Caco-2 (cell line): ENCODE results near the gene ADGRD1. TPM values are rescaled to one million over a fixed set of nuclear protein-coding genes. Genes with fewer than 3 reads are reported as not detected.

Source experiments
- BruUV-seq: library from RNA; stranded (reverse); fragments of 400-500 nt; replicated peaks from 2 replicates; lab custom pipeline; 2021; lab: Mats Ljungman, UMichigan
- CTCF ChIA-PET: fragments of 300-600 bp; sonication (Branson Sonifier 250); formaldehyde crosslinking; loops from one replicate; lab custom pipeline; 2022; ENCODE audit warnings: antibody characterized with exemption; lab: Charles Lee
- POLR2A ChIA-PET: fragments of 300-600 bp; sonication (Branson Sonifier 250); formaldehyde crosslinking; loops from one replicate; lab custom pipeline; 2022; ENCODE audit warnings: antibody characterized with exemption; lab: Charles Lee
- DNase-seq, 2 experiments: peaks; one replicate each; pipeline versions ENCODE4 v3.0.0 to v3.0.0-alpha.2; 2020 to 2022
- H3K27me3 ChIP-seq: replicated peaks from 2 replicates; pipeline ENCODE4 v1.6.0; 2011; ENCODE audit warnings: low read length; ENCODE audit not compliant: control insufficient read depth, insufficient read depth
- H3K36me3 ChIP-seq: 2 replicates; pipeline ENCODE4 v1.5.1; 2011; ENCODE audit warnings: low read length; ENCODE audit not compliant: control insufficient read depth, insufficient read depth
- H3K4me1 ChIP-seq: fragments of 250-450 bp; sonication (Bioruptor Pico); 2 replicates; pipeline ENCODE4 v1.5.1; 2020; ENCODE audit warnings: mild to moderate bottlenecking
- H3K4me3 ChIP-seq: 2 replicates; pipeline ENCODE4 v1.5.1; 2011; ENCODE audit warnings: low read depth, mild to moderate bottlenecking, control low read depth, low read length
- H3K9me3 ChIP-seq: fragments of 250-450 bp; sonication (Bioruptor Pico); 2 replicates; pipeline ENCODE4 v1.5.1; 2020; ENCODE audit warnings: mild to moderate bottlenecking, moderate library complexity
- H3K27ac Mint-ChIP-seq: one replicate; pipeline ENCODE4 v1.8.0; 2022; ENCODE audit warnings: mixed read lengths; ENCODE audit not compliant: unreplicated experiment
- H3K27me3 Mint-ChIP-seq: one replicate; pipeline ENCODE4 v1.8.0; 2022; ENCODE audit warnings: mixed read lengths; ENCODE audit not compliant: insufficient read depth, unreplicated experiment
- H3K36me3 Mint-ChIP-seq: one replicate; pipeline ENCODE4 v1.8.0; 2022; ENCODE audit warnings: mild to moderate bottlenecking, mixed read lengths; ENCODE audit not compliant: insufficient read depth, unreplicated experiment
- H3K4me1 Mint-ChIP-seq: one replicate; pipeline ENCODE4 v1.8.0; 2022; ENCODE audit warnings: low read depth, mixed read lengths; ENCODE audit not compliant: unreplicated experiment
- H3K4me3 Mint-ChIP-seq: one replicate; pipeline ENCODE4 v1.8.0; 2022; ENCODE audit warnings: mild to moderate bottlenecking, moderate library complexity, mixed read lengths; ENCODE audit not compliant: unreplicated experiment
- H3K9me3 Mint-ChIP-seq: one replicate; pipeline ENCODE4 v1.8.0; 2022; ENCODE audit warnings: mixed read lengths; ENCODE audit not compliant: unreplicated experiment
- CTCF ChIP-seq, 2 experiments: fragments of 200-600 bp in 1 of 2; IDR thresholded peaks; 1 replicate in 1 of 2; 2 replicates in 1 of 2; pipeline versions ENCODE4 v1.5.1 to v1.8.0; 2011 to 2022; ENCODE audit warnings: antibody characterized with exemption in 1 of 2, control low read depth in 1 of 2, inconsistent platforms in 1 of 2, low read depth in 1 of 2, low read length in 1 of 2, mild to moderate bottlenecking in 1 of 2, moderate library complexity in 1 of 2; ENCODE audit not compliant: insufficient read depth in 1 of 2, severe bottlenecking in 1 of 2, unreplicated experiment in 1 of 2
- intact Hi-C: fragments of 100-400 bp; cut with micrococcal nuclease; formaldehyde crosslinking; loops from one replicate; pipeline ENCODE4 v1.10.0; 2022; ENCODE audit not compliant: unreplicated experiment
- total RNA-seq: library from RNA; stranded (reverse); gene quantifications from 2 replicates; pipeline ENCODE4 v1.2.3, GENCODE V29; 2022

Gene ADGRD1
- total RNA-seq, 1 experiment from 2014 or later, result 3.6 TPM

DNA sequence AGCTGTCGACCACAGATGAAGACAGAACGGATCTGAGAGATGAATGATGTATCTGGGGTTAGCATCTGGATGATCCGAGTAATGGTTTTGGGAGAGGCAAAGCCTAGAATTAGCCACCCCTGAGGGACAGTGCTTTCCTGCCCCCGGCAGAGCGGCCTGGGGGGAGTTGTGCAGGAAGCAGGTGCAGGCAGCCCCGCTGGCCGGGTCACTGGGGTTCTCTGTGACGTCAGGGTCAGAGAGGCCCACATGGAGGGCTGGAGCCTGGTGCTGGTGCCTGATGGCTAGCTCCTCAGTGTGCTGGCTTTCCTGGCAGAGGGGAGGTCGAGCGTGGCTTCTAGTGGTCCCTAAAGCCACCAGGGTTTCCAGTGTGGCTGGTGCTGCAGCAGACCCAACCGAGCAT is 70.3 kb downstream of the ADGRD1 start:
- Histone ChIP-seq H3K4me1 (no peaks in the 10 kb centered on the region), H3K4me3 (no peak overlapping the region), H3K27me3 (no peaks in the 10 kb centered on the region), H3K9me3 (no peaks in the 10 kb centered on the region), H3K36me3 (no peaks in the 10 kb centered on the region)
- Mint-ChIP-seq H3K9me3 (no peaks in the 10 kb centered on the region), H3K4me3 (no peak overlapping the region), H3K27me3 (peaks cover 7% of the 10 kb centered on the region), H3K27ac (no peak overlapping the region), H3K36me3 (no peaks in the 10 kb centered on the region), H3K4me1 (peaks cover 8% of the 10 kb centered on the region)
- ChIA-PET POLR2A (no interaction called here), CTCF (no interaction called here)
- TF ChIP-seq CTCF (IDR thresholded peaks at IDR 0.05; ENCODE audit: insufficient read depth in 1 of 2, low read depth in 1 of 2, low read length in 1 of 2, severe bottlenecking in 1 of 2, unreplicated experiment in 1 of 2), result no peak
- BruUV-seq, result no TSS peak
- no peak for DNase-seq
- intact Hi-C loops, result no loop called here

- Histone ChIP-seq H3K9me3 (no peaks in the 10 kb centered on the region), H3K4me1 (no peaks in the 10 kb centered on the region), H3K4me3 (no peak overlapping the region), H3K36me3 (no peaks in the 10 kb centered on the region), H3K27me3 (no peaks in the 10 kb centered on the region)
- BruUV-seq, result no TSS peak
- Mint-ChIP-seq H3K27ac (no peak overlapping the region), H3K36me3 (no peaks in the 10 kb centered on the region), H3K27me3 (peaks cover 7% of the 10 kb centered on the region), H3K4me3 (no peak overlapping the region), H3K4me1 (peaks cover 8% of the 10 kb centered on the region), H3K9me3 (no peaks in the 10 kb centered on the region)
- ChIA-PET POLR2A (no interaction called here), CTCF (no interaction called here)
- intact Hi-C loops, result no loop called here
- TF ChIP-seq CTCF (IDR thresholded peaks at IDR 0.05; ENCODE audit: insufficient read depth in 1 of 2, low read depth in 1 of 2, low read length in 1 of 2, severe bottlenecking in 1 of 2, unreplicated experiment in 1 of 2), result no peak
- DNase-seq, result no peak
Observed at GRCh38 chr12:131024721-131025120, 71.0 kb downstream of the ADGRD1 start.

- BruUV-seq, result no TSS peak
- Histone ChIP-seq H3K9me3 (no peaks in the 10 kb centered on the region), H3K27me3 (no peaks in the 10 kb centered on the region), H3K4me3 (no peak overlapping the region), H3K36me3 (no peaks in the 10 kb centered on the region), H3K4me1 (no peaks in the 10 kb centered on the region)
- ChIA-PET CTCF (no interaction called here), POLR2A (no interaction called here)
- peaks cover 8% of the 10 kb centered on the region for H3K4me1 Mint-ChIP-seq
- no peak for DNase-seq
- H3K27ac Mint-ChIP-seq, result no peak overlapping the region
- no peak overlapping the region for H3K4me3 Mint-ChIP-seq
- intact Hi-C loops, result no loop called here
- H3K36me3 Mint-ChIP-seq, result no peaks in the 10 kb centered on the region
- no peaks in the 10 kb centered on the region for H3K9me3 Mint-ChIP-seq
- H3K27me3 Mint-ChIP-seq, result peaks cover 7% of the 10 kb centered on the region
- no peak for TF ChIP-seq CTCF (IDR thresholded peaks at IDR 0.05; ENCODE audit: insufficient read depth in 1 of 2, low read depth in 1 of 2, low read length in 1 of 2, severe bottlenecking in 1 of 2, unreplicated experiment in 1 of 2)
Observed at GRCh38 chr12:131025234-131025633, 71.5 kb downstream of the ADGRD1 start.
